ENCODE measurements around the gene PANK4. TPM values are rescaled to one million over a fixed set of nuclear protein-coding genes. Genes with fewer than 3 reads are reported as not detected.

The PANK4 gene
- total and polyA plus RNA-seq, 9 of the 15 experiments (the other 6 are each of a cell fraction or from before 2014, with no cell fraction given): 0.93 to 55.6 (median 31.5) TPM

DNA sequence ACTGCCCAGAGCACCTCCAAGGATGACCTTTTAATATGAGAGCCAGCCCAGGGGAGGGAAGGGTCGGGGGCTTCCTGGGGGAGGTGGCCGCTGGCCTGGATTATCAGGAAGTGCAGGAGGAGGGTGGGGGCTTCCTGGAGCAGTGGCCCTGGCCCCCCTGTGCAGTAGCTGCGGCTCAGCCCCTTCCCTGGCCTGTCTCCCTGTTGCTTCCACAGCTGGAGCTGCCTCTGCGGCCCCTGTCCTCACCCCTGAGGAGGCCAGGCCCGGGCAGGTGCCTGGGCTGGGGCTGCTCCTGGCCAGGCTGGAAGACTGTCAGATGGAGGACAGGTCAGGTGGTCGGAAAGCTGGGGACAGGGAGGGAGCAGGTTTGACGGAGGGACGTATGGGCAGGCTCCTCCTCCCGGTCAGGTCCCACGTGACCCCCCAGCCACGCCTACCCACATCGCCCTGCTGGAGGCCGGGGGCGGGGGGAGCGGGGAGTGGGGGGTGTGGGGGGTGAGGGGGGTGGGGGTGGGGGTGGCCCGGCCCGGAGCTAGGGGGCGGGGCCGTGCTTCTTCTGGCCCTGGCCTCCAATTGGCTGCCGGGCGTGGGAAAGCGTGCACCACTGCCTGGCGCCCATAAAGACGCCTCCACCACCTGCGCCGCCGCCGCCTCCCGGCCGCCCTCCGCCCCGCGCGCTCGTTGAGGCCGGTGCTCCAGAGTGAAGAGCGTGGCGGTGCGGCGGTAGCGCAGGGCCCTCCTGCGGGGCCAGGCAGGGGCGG is 19.5 kb upstream of the PANK4 start (continued):
- 0 out of 2 replicates have a peak, but pooled peaks have one; percentile 20 for TF ChIP-seq GABPB1 (CRISPR knock-in tag; IDR thresholded peaks at IDR 0.05)
- peak; percentile 78 for TF ChIP-seq FUS (optimal IDR thresholded peaks at IDR 0.05; ENCODE audit: low read depth, low read length)
- TF ChIP-seq, protein P1, sequence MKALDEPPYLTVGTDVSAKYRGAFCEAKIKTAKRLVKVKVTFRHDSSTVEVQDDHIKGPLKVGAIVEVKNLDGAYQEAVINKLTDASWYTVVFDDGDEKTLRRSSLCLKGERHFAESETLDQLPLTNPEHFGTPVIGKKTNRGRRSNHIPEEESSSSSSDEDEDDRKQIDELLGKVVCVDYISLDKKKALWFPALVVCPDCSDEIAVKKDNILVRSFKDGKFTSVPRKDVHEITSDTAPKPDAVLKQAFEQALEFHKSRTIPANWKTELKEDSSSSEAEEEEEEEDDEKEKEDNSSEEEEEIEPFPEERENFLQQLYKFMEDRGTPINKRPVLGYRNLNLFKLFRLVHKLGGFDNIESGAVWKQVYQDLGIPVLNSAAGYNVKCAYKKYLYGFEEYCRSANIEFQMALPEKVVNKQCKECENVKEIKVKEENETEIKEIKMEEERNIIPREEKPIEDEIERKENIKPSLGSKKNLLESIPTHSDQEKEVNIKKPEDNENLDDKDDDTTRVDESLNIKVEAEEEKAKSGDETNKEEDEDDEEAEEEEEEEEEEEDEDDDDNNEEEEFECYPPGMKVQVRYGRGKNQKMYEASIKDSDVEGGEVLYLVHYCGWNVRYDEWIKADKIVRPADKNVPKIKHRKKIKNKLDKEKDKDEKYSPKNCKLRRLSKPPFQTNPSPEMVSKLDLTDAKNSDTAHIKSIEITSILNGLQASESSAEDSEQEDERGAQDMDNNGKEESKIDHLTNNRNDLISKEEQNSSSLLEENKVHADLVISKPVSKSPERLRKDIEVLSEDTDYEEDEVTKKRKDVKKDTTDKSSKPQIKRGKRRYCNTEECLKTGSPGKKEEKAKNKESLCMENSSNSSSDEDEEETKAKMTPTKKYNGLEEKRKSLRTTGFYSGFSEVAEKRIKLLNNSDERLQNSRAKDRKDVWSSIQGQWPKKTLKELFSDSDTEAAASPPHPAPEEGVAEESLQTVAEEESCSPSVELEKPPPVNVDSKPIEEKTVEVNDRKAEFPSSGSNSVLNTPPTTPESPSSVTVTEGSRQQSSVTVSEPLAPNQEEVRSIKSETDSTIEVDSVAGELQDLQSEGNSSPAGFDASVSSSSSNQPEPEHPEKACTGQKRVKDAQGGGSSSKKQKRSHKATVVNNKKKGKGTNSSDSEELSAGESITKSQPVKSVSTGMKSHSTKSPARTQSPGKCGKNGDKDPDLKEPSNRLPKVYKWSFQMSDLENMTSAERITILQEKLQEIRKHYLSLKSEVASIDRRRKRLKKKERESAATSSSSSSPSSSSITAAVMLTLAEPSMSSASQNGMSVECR (CRISPR knock-in tag; IDR thresholded peaks at IDR 0.05): peak; percentile 21; the same call in 1 of the 2 replicates
- no peak for TF ChIP-seq POLR2H (tag; IDR thresholded peaks at IDR 0.05; ENCODE audit: low read depth)
- TF ChIP-seq ZNF184 (CRISPR knock-in tag; IDR thresholded peaks at IDR 0.05): no peak
- TF ChIP-seq COPS2 (conservative IDR thresholded peaks at IDR 0.05): no peak
- TF ChIP-seq ZFP36 (IDR thresholded peaks at IDR 0.05; ENCODE audit: low read depth, low read length, partially characterized antibody): peak; percentile 97
- TF ChIP-seq, protein P2, sequence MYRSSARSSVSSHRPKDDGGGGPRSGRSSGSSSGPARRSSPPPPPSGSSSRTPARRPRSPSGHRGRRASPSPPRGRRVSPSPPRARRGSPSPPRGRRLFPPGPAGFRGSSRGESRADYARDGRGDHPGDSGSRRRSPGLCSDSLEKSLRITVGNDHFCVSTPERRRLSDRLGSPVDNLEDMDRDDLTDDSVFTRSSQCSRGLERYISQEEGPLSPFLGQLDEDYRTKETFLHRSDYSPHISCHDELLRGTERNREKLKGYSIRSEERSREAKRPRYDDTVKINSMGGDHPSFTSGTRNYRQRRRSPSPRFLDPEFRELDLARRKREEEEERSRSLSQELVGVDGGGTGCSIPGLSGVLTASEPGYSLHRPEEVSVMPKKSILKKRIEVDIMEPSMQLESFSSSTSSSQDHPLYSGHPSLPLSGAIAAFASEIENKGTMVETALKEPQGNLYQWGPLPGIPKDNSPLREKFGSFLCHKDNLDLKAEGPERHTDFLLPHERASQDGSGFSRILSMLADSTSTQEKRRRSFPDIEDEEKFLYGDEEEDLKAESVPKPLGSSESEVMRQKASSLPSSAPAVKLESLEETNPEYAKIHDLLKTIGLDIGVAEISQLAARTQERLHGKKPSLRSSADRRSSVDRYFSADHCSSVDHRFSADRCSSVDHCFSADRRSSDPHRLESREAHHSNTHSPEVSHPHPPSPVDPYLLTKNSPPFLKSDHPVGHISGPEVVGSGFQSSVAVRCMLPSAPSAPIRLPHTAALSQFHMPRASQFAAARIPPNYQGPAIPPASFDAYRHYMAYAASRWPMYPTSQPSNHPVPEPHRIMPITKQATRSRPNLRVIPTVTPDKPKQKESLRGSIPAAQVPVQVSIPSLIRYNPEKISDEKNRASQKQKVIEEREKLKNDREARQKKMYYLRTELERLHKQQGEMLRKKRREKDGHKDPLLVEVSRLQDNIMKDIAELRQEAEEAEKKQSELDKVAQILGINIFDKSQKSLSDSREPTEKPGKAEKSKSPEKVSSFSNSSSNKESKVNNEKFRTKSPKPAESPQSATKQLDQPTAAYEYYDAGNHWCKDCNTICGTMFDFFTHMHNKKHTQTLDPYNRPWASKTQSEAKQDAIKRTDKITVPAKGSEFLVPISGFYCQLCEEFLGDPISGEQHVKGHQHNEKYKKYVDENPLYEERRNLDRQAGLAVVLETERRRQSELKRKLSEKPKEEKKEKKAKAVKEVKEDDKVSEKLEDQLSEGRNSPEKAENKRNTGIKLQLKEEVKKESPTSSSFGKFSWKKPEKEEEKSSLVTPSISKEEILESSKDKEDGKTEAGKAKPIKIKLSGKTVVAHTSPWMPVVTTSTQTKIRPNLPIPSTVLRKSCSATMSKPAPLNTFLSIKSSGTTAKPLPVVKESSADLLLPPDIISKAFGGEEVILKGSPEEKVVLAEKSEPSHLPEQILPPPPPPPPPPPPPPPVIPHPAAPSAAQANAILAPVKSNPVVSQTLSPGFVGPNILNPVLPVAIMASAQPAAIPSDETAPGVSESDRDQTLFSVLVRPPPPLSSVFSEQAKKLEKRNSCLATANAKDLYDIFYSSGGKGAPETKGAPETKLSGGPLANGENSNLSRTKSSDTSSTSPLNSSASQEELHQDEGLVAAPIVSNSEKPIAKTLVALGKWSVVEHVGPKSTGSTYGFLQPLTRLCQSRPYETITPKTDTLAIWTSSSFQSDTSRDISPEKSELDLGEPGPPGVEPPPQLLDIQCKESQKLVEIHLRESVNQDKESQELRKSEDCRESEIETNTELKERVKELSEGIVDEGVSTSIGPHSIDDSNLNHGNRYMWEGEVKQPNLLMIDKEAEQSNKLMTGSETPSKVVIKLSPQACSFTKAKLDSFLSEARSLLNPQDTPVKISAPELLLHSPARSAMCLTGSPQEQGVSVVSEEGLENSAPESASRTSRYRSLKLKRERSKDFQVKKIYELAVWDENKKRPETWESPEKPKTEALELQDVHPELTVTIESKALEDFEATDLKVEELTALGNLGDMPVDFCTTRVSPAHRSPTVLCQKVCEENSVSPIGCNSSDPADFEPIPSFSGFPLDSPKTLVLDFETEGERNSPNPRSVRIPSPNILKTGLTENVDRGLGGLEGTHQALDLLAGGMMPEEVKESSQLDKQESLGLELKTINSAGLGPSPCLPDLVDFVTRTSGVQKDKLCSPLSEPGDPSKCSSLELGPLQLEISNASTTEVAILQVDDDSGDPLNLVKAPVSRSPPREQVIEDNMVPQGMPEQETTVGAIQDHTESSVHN (IDR thresholded peaks at IDR 0.05; ENCODE audit: borderline replicate concordance in 1 of 2, low read depth in 1 of 2): no peak
- TF ChIP-seq, protein P3, sequence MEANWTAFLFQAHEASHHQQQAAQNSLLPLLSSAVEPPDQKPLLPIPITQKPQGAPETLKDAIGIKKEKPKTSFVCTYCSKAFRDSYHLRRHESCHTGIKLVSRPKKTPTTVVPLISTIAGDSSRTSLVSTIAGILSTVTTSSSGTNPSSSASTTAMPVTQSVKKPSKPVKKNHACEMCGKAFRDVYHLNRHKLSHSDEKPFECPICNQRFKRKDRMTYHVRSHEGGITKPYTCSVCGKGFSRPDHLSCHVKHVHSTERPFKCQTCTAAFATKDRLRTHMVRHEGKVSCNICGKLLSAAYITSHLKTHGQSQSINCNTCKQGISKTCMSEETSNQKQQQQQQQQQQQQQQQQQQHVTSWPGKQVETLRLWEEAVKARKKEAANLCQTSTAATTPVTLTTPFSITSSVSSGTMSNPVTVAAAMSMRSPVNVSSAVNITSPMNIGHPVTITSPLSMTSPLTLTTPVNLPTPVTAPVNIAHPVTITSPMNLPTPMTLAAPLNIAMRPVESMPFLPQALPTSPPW (CRISPR knock-in tag; IDR thresholded peaks at IDR 0.05): peak; percentile 99
- no peak for TF ChIP-seq HMG20B (CRISPR knock-in tag; IDR thresholded peaks at IDR 0.05)
- TF ChIP-seq CBX1 (IDR thresholded peaks at IDR 0.05; ENCODE audit: low read depth): peak; percentile 54; the same call in 1 of the 2 replicates
